Left hindlimb (tissue), 1 donor: ENCODE results near the gene FAIM.
"Not testable (repeated sequence)": the region's sequence is repeated elsewhere in the genome, so short reads cannot be mapped to it uniquely, and the experiment has no call there.

Source experiments
- DNase-seq: peaks from one replicate; pipeline ENCODE4 v3.0.0-alpha.2; 2018

FAIM gene, protein sequence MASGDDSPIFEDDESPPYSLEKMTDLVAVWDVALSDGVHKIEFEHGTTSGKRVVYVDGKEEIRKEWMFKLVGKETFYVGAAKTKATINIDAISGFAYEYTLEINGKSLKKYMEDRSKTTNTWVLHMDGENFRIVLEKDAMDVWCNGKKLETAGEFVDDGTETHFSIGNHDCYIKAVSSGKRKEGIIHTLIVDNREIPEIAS

DNA sequence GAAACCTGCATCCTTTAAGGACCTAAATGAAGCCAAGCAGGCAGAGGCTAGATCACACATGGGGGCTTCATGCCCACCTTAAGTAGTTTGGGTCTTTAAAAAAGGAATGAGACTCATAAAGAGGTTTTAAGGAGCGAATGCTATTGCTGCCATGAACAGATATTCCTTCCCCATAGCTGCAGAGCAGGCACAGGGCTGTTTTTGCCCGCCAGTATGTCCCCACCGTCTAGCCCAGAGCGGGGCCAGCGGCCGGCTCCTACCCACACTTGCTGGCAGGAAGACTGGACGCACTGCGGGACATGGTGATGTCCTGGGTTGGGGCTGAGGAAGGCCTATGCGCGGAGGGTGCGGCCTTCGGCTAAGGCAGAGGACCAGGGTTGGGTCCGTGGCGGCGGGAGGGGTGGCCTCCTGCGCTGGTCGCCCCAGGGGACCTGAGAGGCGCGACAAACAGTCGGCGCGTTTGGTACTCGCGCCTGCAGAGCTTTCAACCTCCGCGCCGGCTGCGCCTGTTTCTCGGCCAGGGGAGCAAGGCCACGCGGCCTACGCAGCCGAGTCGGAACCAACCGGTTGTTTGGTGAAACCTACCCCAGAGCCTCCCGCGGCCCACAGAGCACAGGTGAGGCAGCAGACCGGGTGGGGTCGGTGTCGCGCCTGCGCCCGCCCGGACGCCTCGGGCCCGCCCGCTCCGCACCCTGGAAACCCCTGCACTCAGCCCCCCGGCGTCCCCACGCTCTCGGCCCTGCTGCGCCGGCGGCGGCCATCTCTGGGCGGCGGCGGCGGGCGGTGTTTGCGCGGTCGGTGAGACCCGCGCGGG, at the start of gene FAIM:
FAIM (plus strand) TSS at position 450 of the 814 bp plus-strand sequence. CDS start 10,956 bp downstream, outside the sequence.
- peak; percentile 82 for DNase-seq

DNA sequence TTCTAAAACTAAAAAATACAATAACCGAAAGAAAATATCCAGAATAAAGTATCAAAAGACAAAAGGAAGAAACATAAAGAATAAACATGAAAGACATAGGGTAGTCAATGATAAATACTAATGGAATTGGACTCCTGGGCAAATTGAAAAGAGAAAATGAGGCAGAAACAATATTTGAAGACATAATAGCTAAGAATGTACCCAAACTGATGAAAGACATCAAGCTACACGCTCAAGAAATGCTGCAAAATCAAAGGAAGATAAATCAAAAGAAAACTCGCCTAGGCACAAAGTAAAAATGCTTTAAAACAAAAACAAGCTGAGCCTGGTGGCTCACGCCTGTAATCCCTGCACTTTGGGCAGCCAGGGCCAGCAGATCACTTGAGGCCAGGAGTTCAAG, 49.4 kb upstream of the FAIM start:
- no peak for DNase-seq

GRCh38 chr3:138560501-138560900, 48.1 kb upstream of the FAIM start:
- DNase-seq, result no peak

DNA sequence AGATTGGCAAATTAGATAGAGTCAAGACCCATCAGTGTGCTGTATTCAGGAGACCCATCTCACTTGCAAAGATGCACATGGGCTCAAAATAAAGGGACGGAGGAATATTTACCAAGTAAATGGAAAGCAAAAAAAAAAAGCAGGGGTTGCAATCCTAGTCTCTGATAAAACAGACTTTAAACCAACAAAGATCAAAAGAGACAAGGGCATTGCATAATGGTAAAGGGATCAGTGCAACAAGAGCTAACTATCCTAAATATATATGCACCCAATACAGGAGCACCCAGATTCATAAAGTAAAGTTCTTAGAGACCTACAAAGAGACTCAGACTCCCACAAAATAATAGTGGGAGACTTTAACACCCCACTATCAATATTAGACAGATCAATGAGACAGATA, 45.7 kb upstream of the FAIM start:
- DNase-seq, result not testable (repeated sequence)

GRCh38 chr3:138566293-138566692, 42.3 kb upstream of the FAIM start:
- not testable (repeated sequence) for DNase-seq

DNA sequence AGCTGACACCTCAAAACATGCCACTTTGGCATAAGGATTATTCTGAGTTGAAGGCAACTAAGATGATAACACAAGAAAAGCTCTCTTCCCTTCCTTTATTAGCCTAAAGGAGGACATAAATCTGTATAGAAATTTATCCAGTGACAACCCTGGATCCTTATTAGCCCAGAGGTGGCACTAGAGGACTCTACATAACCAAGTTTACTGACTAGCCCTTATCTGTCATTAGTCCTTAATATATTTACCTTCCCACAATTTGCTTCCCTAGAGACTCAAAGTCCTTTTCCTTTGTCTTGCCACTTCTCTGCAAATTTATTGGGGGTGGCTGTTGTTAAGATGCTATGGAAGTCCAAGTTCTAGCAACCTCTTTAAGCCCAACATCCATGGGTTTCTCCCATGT, 41.2 kb upstream of the FAIM start:
- no peak for DNase-seq

- DNase-seq, result no peak
These were observed 39.5 kb upstream of the FAIM start for GRCh38 chr3:138569090-138569489.

GRCh38 chr3:138569624-138570023, 38.9 kb upstream of the FAIM start:
- DNase-seq, result not testable (repeated sequence)

GRCh38 chr3:138573138-138573537, 35.4 kb upstream of the FAIM start:
- DNase-seq, result no peak

- no peak for DNase-seq
These were observed 30.4 kb upstream of the FAIM start for GRCh38 chr3:138578141-138578540.

- no peak for DNase-seq
These were observed 29.5 kb upstream of the FAIM start for GRCh38 chr3:138578961-138579574.

GRCh38 chr3:138587374-138587773, 21.2 kb upstream of the FAIM start:
- DNase-seq, result no peak

GRCh38 chr3:138588445-138588844, 20.1 kb upstream of the FAIM start:
- no peak for DNase-seq

DNA sequence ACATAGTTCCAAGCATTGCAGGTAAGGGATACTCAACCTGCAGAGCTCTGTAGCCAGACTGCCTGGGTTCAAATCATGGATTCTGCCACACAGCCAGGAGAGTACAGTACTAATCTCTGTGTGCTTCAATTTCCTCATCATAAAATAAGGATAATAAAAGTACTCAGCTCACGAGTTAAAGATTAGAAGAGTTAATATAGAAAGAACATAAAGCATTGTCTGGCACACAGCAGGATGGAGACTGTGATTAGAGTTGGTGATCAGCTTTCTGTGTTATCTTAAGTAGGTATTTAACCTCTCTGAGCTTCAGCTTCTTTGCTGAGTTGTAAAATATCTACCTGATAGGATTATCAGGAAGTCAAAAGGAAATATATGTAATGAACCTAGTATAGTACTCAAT, 17.2 kb upstream of the FAIM start:
- DNase-seq, result no peak

DNA sequence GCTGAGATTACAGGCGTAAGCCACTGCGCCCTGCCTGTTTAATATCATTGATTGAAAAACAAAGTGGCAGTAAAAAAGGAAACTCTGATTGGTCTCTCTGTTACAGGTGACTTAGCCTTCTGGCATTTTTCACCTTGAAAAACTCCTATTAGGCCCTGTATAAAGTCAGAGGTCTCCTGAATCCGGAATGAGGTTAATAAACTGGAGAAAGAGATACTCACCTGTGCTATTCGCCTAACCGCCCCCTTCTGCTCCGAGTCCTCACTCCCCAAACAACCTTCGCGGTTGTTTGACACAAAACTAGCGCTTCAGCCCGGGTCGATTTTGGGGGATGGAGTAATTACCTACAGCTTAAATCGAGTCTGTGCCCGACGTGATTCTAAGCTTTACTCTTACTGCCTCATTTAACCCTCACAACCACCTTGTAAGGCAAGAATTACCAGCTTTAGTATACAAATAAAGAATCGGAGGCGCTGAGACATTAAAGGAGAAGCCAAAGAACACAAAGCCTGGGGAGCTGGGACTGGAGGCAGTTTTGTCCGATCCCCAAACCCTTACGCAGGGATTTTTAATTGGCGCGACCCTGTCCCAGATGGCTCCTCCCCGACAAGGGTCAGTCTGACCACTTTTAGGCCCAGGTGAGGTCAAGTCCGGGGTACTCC, 15.0 kb upstream of the FAIM start:
- DNase-seq, result no peak

GRCh38 chr3:138594150-138594934, 14.2 kb upstream of the FAIM start, which contains the start of gene CEP70:
TSS of gene CEP70 (minus strand) at chr3:138594260. CDS start at chr3:138572927, 21,333 bp downstream.
- peak; percentile 96 for DNase-seq

GRCh38 chr3:138594935-138595610, 13.5 kb upstream of the FAIM start:
- no peak for DNase-seq

DNA sequence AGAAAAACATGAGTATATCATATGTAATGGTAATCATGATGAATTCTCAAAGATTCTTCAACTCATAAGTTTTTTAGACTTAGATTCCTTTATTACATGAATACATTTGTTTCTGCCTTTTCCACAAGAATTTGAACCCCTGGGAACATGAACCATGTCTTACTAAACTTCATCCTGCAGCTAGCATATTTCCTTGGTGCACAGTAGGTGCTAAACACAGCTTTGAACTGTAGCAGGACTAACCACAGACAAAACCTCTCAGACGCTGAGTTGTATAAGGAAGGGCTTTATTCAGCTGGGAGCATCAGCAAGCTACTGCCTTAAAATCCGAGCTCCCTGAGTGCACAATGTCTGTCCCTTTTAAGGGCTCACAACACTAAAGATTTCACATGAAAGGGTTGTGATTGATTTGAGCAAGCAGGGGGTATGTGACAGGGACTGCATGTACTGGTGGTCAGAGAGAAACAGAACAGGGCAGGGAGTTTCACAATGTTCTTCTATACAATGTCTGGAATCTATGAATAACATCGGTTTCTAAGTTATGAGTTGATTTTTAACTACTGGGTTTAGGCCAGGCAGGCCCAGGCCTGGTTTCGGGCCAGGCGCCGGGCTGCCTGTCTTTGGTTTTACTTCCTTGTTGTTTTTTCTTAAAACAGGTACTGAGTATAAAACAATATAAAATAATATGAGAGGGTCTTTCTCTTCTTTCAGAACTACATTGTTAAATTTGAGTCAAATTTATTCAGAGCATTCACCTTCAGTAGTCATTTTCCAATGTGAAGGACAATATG, 11.2 kb upstream of the FAIM start:
- not testable (repeated sequence) for DNase-seq

DNA sequence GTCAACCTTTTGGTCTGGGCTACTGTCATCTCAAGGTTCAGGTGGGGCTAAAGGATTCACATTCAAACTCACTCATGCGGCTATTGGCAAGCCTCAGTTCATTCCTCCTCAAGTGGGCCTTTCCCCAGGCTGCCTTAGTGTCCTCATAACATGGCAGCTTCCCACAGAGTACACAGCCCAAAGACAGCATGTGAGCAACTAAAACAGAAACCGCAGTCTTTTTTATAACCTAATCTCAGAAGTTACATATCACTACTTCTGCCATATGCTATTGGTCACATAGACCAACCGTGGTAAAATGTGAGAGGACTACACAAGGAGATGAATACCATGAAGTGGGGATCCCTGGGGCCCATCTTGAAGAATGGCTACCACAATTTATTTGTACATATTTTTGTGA, 10.0 kb upstream of the FAIM start:
- no peak for DNase-seq

- peak; percentile 33 for DNase-seq
These were observed 8.3 kb upstream of the FAIM start for GRCh38 chr3:138600100-138600745.
